HEK293T (cell line): ENCODE results near the gene FUT8.

Source experiments
- ARNT ChIP-seq: fragments of 450-650 bp; IDR thresholded peaks from 2 replicates; pipeline ENCODE4 v1.6.1; 2017; ENCODE audit warnings: mild to moderate bottlenecking
- BHLHE40 ChIP-seq: fragments of 450-650 bp; IDR thresholded peaks from 2 replicates; pipeline ENCODE4 v1.6.1; 2016; ENCODE audit warnings: mild to moderate bottlenecking, moderate library complexity, borderline replicate concordance
- ELF4 ChIP-seq: fragments of 450-650 bp; IDR thresholded peaks from 2 replicates; pipeline ENCODE4 v1.6.1; 2017; ENCODE audit warnings: antibody characterized with exemption
- FOXA1 ChIP-seq: fragments of 450-650 bp; IDR thresholded peaks from 2 replicates; pipeline ENCODE4 v1.6.1; 2016; ENCODE audit warnings: mild to moderate bottlenecking
- FOXK2 ChIP-seq: fragments of 450-650 bp; IDR thresholded peaks from 2 replicates; pipeline ENCODE4 v1.6.1; 2016; ENCODE audit warnings: mild to moderate bottlenecking
- FOXM1 ChIP-seq: fragments of 450-650 bp; IDR thresholded peaks from 2 replicates; pipeline ENCODE4 v1.6.1; 2017; ENCODE audit warnings: mild to moderate bottlenecking, borderline replicate concordance
- L3MBTL2 ChIP-seq: fragments of 450-650 bp; conservative IDR thresholded peaks from 2 replicates; pipeline ENCODE4 v1.6.1; 2016; ENCODE audit warnings: mild to moderate bottlenecking
- LEF1 ChIP-seq: fragments of 450-650 bp; IDR thresholded peaks from 2 replicates; pipeline ENCODE4 v1.6.1; 2017; ENCODE audit warnings: mild to moderate bottlenecking, borderline replicate concordance
- NFRKB ChIP-seq: fragments of 450-650 bp; IDR thresholded peaks from 2 replicates; pipeline ENCODE4 v1.6.1; 2016; ENCODE audit warnings: mild to moderate bottlenecking, moderate library complexity
- SP1 ChIP-seq: fragments of 450-650 bp; IDR thresholded peaks from 2 replicates; pipeline ENCODE4 v1.6.1; 2017
- SUZ12 ChIP-seq: fragments of 450-650 bp; IDR thresholded peaks from 2 replicates; pipeline ENCODE4 v1.6.1; 2016; ENCODE audit warnings: mild to moderate bottlenecking
- TARDBP ChIP-seq: fragments of 450-650 bp; IDR thresholded peaks from 2 replicates; pipeline ENCODE4 v1.6.1; 2016
- ZNF384 ChIP-seq: fragments of 450-650 bp; IDR thresholded peaks from 2 replicates; pipeline ENCODE4 v1.6.1; 2016
- TF ChIP-seq, protein P1 (sequence below): fragments of 450-650 bp; IDR thresholded peaks from 2 replicates; pipeline ENCODE4 v1.6.1; 2016

DNA sequence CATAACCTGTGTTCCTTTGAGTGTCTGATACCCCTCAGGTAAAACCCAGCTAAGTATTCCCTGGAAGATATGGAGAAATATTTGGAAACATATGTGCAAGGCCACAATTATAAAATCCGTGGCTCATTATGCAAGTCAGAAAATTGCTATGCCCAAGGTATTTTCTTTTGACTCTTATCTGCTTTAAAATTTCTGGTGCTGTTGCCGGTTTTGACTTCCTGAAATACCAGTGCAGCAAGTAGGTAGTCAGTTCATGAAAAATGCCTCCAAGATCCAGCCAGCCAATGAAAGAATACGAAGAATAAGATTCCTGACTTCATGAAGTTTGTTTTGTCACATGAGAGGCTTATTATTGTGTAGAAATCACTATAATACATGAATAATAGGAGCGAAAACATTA, 20.2 kb upstream of the FUT8 start:
- no peak for TF ChIP-seq SP1
- TF ChIP-seq, protein P1, sequence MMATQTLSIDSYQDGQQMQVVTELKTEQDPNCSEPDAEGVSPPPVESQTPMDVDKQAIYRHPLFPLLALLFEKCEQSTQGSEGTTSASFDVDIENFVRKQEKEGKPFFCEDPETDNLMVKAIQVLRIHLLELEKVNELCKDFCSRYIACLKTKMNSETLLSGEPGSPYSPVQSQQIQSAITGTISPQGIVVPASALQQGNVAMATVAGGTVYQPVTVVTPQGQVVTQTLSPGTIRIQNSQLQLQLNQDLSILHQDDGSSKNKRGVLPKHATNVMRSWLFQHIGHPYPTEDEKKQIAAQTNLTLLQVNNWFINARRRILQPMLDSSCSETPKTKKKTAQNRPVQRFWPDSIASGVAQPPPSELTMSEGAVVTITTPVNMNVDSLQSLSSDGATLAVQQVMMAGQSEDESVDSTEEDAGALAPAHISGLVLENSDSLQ = no peak
- no peak for TF ChIP-seq FOXM1
- TF ChIP-seq BHLHE40 = no peak
- TF ChIP-seq L3MBTL2 = no peak
- no peak for TF ChIP-seq ARNT
- TF ChIP-seq LEF1 = no peak
- TF ChIP-seq TARDBP = no peak
- TF ChIP-seq SUZ12 = no peak
- no peak for TF ChIP-seq FOXA1
- TF ChIP-seq ELF4 = no peak
- TF ChIP-seq ZNF384 = no peak
- no peak for TF ChIP-seq FOXK2
- TF ChIP-seq NFRKB = no peak
